Measurements from ENCODE around the gene RSPO3.

DNA sequence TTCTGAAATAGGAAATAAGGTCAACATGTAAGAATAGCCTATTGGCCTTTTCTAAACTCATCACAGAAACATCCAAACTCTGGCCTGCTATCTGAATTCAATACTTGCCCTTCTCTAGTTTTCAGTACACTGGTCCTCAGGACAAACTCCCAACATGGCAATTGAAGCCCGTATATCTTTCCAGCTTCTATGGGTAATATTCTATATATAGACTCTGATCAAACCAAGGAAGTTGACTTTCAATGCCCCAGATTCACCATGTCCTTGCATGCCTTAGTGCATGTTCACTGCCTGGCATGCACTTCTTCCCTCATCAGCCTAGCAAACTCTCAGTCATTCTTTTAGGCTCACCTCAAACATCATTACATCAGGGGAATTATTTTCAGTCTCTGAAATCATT is 73.2 kb downstream of the RSPO3 start:
- TF ChIP-seq POLR2AphosphoS5 (IDR thresholded peaks at IDR 0.05) (no peak), POLR2A (IDR thresholded peaks at IDR 0.05) (no peak)
